Nephron (organoid): Measurements from ENCODE around the gene HTR1E.

Source experiments
- H3K27ac Mint-ChIP-seq, 3 experiments: 2 replicates each; pipeline ENCODE4 v1.8.0; 2020; ENCODE audit warnings: mixed read lengths in 3 of 3, mild to moderate bottlenecking in 2 of 3, moderate library complexity in 1 of 3
- H3K27me3 Mint-ChIP-seq: 2 replicates; pipeline ENCODE4 v1.8.0; 2021; ENCODE audit warnings: low read depth, mild to moderate bottlenecking, moderate library complexity, mixed read lengths
- H3K36me3 Mint-ChIP-seq: 2 replicates; pipeline ENCODE4 v1.8.0; 2020; ENCODE audit warnings: low read depth, mixed read lengths
- H3K4me1 Mint-ChIP-seq: 2 replicates; pipeline ENCODE4 v1.8.0; 2020; ENCODE audit warnings: mixed read lengths
- H3K4me3 Mint-ChIP-seq, 3 experiments: 2 replicates each; pipeline ENCODE4 v1.8.0; 2020; ENCODE audit warnings: mild to moderate bottlenecking in 3 of 3, mixed read lengths in 3 of 3, moderate library complexity in 2 of 3
- H3K9me3 Mint-ChIP-seq: 2 replicates; pipeline ENCODE4 v1.8.0; 2020; ENCODE audit warnings: mixed read lengths
- TF ChIP-seq, protein P1 (sequence below), 3 experiments: fragments of 200-600 bp; sonication (generic); IDR thresholded peaks; one replicate each; pipeline ENCODE4 v1.5.0; 2021; ENCODE audit warnings: antibody characterized with exemption in 3 of 3; ENCODE audit not compliant: unreplicated experiment in 3 of 3

Gene HTR1E

DNA sequence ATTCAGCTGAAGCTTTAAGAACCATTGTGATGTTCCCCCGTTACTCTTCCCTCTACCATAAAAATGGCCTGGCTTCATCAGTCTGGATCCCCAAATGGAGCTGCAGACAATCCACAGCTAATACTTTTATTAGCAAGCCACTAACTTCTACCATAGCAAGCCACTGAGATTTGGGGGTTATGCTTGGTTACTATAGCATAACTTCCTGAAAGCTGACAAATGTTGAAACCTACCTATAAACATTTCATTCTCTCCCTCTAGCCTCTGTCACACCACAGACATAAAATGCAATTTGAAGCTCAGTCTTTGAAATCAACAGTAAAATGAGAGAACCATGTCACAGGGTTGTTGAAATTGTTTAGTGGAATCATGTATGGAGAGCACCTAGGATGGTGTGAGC is 3.0 kb upstream of the HTR1E start:
- Mint-ChIP-seq H3K4me3 (no peak overlapping the region), H3K4me1 (peaks cover 4% of the 10 kb centered on the region), H3K9me3 (no peaks in the 10 kb centered on the region), H3K27ac (no peak overlapping the region), H3K36me3 (no peaks in the 10 kb centered on the region), H3K27me3 (peaks cover 55% of the 10 kb centered on the region)
- TF ChIP-seq, protein P1, sequence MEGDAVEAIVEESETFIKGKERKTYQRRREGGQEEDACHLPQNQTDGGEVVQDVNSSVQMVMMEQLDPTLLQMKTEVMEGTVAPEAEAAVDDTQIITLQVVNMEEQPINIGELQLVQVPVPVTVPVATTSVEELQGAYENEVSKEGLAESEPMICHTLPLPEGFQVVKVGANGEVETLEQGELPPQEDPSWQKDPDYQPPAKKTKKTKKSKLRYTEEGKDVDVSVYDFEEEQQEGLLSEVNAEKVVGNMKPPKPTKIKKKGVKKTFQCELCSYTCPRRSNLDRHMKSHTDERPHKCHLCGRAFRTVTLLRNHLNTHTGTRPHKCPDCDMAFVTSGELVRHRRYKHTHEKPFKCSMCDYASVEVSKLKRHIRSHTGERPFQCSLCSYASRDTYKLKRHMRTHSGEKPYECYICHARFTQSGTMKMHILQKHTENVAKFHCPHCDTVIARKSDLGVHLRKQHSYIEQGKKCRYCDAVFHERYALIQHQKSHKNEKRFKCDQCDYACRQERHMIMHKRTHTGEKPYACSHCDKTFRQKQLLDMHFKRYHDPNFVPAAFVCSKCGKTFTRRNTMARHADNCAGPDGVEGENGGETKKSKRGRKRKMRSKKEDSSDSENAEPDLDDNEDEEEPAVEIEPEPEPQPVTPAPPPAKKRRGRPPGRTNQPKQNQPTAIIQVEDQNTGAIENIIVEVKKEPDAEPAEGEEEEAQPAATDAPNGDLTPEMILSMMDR (IDR thresholded peaks at IDR 0.05; ENCODE audit: unreplicated experiment in 3 of 3), result no peak

DNA sequence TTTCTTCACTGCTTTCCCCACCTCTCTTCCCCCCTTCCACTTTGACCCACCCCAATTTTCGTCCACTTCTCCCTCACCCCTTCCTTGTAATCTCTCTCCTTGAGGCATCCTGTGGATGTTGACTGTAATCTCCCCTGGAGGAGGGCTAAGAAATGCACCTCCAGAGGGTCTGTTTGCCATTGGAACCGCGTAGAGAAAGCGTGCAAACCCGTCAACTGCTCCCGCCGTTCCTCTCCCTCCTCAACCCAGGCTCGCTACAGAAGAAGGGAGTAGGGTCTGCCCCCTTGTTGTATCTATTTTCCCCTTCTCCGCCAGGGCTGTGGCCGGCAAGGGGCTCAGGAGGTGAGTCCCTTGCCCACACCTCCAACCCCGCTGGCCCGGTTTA is 502 bp upstream of the HTR1E start:
- Mint-ChIP-seq H3K27ac (peak overlapping the region; percentile 16 to 43 (median 22)), H3K4me1 (peaks cover 4% of the 10 kb centered on the region), H3K27me3 (peaks cover 70% of the 10 kb centered on the region), H3K36me3 (no peaks in the 10 kb centered on the region), H3K4me3 (peak overlapping the region; percentile 83 to 84 (median 84)), H3K9me3 (no peaks in the 10 kb centered on the region)
- TF ChIP-seq, protein P1 (IDR thresholded peaks at IDR 0.05; ENCODE audit: unreplicated experiment in 3 of 3), result no peak

GRCh38 chr6:86938814-86939213 is 1.5 kb downstream of the HTR1E start:
- H3K4me1 Mint-ChIP-seq, result peaks cover 4% of the 10 kb centered on the region

DNA sequence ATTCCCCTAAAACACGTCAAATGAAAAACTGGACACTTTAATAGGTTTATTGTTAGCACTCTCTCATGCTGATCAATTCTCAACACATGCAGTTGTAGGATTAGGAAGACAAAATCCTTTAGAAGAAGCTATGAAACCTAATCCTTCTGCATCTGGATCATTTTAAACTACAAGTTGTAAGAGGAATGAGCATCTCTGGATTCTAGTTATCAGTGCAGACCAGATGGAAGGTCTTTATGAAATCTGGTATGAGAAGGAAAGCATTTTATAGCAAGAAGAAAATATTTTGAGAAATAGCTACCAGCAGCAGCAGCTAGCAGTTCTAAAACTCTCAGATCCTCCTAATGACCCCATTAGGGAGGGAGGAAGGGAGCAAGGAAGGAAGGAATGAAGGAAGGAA is 4.1 kb downstream of the HTR1E start:
- H3K27ac Mint-ChIP-seq, result no peak overlapping the region
- H3K27me3 Mint-ChIP-seq, result peaks cover 49% of the 10 kb centered on the region
- peaks cover 4% of the 10 kb centered on the region for H3K4me1 Mint-ChIP-seq
- H3K4me3 Mint-ChIP-seq, result no peak overlapping the region
- TF ChIP-seq, protein P1 (IDR thresholded peaks at IDR 0.05; ENCODE audit: unreplicated experiment in 3 of 3), result no peak
- no peaks in the 10 kb centered on the region for H3K9me3 Mint-ChIP-seq
- H3K36me3 Mint-ChIP-seq, result no peaks in the 10 kb centered on the region

More at GRCh38 chr6:86938814-86939213, 1.5 kb downstream of the HTR1E start:
- no peaks in the 10 kb centered on the region for H3K9me3 Mint-ChIP-seq
- H3K27ac Mint-ChIP-seq, result no peak overlapping the region
- peak overlapping the region in 1 of 3 experiments; percentile 84 for H3K4me3 Mint-ChIP-seq
- TF ChIP-seq, protein P1 (IDR thresholded peaks at IDR 0.05; ENCODE audit: unreplicated experiment in 3 of 3), result no peak
- peaks cover 71% of the 10 kb centered on the region for H3K27me3 Mint-ChIP-seq
- no peaks in the 10 kb centered on the region for H3K36me3 Mint-ChIP-seq

- H3K9me3 Mint-ChIP-seq, result no peaks in the 10 kb centered on the region
- H3K4me1 Mint-ChIP-seq, result no peaks in the 10 kb centered on the region
- no peak overlapping the region for H3K27ac Mint-ChIP-seq
Measured at GRCh38 chr6:86942769-86943516, 5.6 kb downstream of the HTR1E start.

More at GRCh38 chr6:86942769-86943516, 5.6 kb downstream of the HTR1E start:
- H3K27me3 Mint-ChIP-seq, result peaks cover 35% of the 10 kb centered on the region
- TF ChIP-seq, protein P1 (IDR thresholded peaks at IDR 0.05; ENCODE audit: unreplicated experiment in 3 of 3), result no peak
- no peak overlapping the region for H3K4me3 Mint-ChIP-seq
- no peaks in the 10 kb centered on the region for H3K36me3 Mint-ChIP-seq
